Pons (tissue), 1 donor: ENCODE results near the gene VAV1.
"Not testable (repeated sequence)": the region's sequence is repeated elsewhere in the genome, so short reads cannot be mapped to it uniquely, and the experiment has no call there.

Experiments
- DNase-seq: peaks from one replicate; pipeline ENCODE4 v3.0.0-alpha.2; 2016; ENCODE audit warnings: low spot score

VAV1 gene

DNA sequence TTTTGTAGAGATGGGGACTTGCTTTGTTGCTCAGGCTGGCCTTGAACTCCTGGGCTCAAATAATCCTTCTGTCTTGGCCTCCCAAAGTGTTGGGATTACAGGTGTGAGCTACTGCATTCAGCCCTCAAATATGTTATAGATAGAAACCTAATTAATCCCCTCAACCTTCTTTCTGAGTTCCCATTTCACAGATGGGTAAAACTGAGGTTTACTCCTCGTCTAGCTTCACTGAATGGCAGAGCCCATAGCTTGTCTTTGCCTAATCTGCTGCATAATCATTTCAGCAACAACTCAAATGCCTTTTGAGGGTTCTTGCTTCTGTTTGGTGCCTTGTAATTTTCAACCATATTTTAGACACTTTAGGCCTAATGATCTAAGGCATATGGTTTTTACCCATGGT, 78.9 kb downstream of the VAV1 start:
- no peak for DNase-seq

- DNase-seq = no peak
These were observed 79.5 kb downstream of the VAV1 start for GRCh38 chr19:6852001-6852400.

- DNase-seq = no peak
These were observed 81.4 kb downstream of the VAV1 start for GRCh38 chr19:6853868-6854267.

DNA sequence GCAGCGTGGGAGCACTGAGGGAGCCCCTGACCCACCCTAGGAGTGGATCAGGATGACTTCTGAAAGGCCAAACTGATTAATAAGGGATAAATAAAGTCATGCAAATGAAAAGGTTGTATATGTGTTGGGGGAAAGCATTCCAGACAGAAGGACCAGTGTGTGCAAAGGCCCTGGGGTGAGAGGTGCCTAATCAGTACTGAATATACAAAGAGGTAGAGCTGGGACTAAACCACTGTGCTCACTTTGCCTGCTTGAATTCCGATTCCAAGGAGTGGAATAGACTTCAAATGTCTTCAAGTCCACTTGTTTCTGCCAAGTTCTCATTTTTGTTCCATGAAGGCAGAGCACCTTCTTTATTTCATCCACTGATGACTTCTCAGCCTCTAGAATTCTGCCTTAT, 82.2 kb downstream of the VAV1 start:
- no peak for DNase-seq

DNA sequence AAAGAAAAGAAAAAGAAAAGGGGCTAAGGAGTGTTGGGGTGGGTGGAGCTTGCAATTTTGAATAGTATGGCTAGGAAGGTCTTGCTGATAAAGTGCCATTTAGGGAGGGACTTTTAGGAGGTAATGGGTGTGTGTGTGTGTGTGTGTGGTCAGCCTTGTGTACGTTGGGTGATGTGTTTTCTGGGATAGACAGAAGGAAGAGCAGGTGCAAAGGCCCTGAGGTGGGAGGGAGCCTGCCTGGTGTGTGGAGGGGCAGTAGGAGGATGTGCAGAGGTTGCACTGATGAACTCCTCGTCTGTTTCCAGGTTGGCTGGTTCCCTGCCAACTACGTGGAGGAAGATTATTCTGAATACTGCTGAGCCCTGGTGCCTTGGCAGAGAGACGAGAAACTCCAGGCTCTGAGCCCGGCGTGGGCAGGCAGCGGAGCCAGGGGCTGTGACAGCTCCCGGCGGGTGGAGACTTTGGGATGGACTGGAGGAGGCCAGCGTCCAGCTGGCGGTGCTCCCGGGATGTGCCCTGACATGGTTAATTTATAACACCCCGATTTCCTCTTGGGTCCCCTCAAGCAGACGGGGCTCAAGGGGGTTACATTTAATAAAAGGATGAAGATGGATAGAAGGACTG, 84.4 kb downstream of the VAV1 start:
- peak; percentile 10 for DNase-seq

GRCh38 chr19:6861683-6862286, 89.3 kb downstream of the VAV1 start:
- no peak for DNase-seq

DNA sequence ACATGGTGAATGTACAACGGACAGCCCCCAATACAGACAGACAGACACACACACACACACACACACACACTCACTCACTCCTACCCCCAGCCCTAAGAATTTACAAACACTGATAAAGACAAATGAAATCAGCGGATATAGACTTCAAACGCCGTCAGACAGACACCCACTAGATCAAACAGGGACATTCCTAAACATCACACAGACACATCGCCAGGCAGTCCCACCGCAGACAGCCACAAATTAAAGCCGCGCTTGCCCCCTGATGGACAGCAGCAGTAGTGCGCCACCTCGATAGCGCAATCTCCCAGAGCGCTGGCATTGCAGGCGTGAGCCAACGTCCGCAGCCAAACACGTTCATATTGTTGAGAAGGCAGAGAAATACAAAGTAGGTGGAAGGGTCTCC, 90.2 kb downstream of the VAV1 start:
- peak; percentile 65 for DNase-seq

- DNase-seq = no peak
These were observed 91.9 kb downstream of the VAV1 start for GRCh38 chr19:6864325-6864940.

GRCh38 chr19:6865849-6866248, 93.3 kb downstream of the VAV1 start:
- no peak for DNase-seq

DNA sequence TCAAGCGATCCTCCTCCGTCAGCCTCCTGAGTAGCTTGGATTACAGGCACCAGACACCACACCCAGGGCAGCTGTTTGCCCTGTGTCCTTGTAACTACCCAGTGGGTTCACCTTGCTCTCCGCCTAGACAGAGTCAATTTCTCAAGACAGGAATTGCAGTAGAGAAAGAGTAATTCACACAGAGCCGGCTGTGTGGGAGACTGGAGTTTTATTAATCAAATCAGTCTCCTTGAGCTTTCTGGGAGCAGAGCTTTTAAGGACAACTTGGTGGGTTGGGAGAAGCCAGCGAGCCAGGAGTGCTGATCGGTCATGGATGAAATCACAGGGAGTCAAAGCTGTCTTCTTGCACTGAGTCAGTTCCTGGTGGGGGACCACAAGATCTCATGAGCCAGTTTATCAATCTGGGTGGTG, 94.2 kb downstream of the VAV1 start:
- DNase-seq = no peak

DNA sequence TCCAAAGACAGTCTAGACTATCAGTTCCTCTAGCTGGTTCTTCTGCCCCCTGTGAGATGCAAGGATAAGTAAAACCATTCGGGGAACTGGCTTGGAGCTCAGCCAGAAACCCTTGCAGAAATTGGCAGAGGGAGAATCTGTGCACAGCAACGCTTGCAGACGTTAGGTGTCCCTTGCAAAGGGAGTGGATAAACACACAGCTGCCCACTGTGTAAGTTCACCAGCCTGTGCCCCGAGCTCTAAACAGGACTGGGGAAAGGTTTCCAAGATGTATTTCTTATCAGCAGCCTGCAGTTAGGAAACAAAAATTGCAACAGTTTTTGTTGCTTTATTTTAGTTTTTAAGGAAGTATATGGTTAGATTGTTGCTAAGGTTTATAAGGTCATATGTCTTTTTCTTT, 95.8 kb downstream of the VAV1 start:
- DNase-seq = peak; percentile 66

DNA sequence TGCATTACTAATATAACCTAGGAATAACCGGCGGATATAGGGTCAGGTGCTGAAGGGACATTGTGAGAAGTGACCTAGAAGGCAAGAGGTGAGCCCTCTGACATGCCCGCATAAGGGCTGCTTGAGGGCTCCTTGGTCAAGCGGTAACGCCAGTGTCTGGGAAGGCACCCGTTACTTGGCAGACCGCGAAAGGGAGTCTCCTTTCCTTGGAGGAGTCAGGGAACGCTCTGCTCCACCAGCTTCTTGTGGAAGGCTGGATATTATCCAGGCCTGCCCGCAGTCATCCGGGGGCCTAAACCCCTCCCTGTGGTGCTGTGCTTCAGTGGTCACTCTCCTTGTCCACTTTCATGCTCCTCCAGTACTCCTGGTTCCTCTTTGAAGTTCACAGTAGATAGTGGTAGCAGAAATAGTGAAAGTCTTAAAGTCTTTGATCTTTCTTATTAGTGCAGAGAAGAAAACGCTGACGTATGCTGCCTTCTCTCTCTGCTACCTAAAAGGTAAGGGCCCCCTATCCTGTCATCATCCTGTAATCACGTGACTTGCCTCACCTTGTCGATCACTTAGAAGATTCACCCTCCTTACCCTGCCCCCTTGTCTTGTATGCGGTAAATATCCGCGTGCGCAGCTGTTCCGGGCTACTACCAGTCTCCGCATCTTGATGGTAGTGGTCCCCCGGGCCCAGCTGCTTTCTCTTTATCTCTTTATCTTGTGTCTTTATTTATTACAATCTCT, 96.8 kb downstream of the VAV1 start:
- not testable (repeated sequence) for DNase-seq

- no peak for DNase-seq
These were observed 101.4 kb downstream of the VAV1 start for GRCh38 chr19:6873708-6874431.

GRCh38 chr19:6875218-6875617, 102.7 kb downstream of the VAV1 start:
- DNase-seq = no peak

- DNase-seq = peak; percentile 13
These were observed 104.2 kb downstream of the VAV1 start for GRCh38 chr19:6876748-6877147.

- DNase-seq = no peak
These were observed 105.3 kb downstream of the VAV1 start for GRCh38 chr19:6877766-6878165.

DNA sequence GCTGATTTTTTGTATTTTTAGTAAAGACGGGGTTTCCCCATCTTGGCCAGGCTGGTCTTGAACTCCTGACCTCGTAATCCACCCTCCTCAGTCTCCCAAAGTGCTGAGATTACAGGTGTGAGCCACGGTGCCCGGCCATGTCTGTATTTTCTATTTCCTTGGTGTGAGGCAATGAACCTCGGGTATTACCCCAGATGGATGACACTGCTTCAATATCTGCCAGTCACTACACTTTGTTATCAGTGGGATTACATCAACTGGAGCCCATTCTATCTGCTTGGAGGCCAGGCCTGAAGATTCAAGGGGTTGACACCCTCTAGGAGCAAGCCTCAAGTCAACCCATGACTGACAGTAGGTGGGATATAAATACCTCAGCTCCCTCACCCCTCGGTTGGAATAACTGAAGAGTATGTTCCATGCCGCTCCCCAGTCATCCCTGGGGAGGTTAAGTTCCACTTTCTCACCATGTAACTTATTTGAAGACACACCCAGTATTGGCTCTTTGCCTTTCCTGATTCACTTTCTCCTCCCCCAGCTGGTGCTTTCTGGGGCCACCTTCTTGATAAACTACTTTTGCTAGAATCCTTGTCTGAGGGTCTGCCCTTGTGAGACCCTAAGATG, 113.9 kb downstream of the VAV1 start:
- DNase-seq = no peak

- DNase-seq = no peak
These were observed 114.8 kb downstream of the VAV1 start, which contains the start of gene ADGRE1 for GRCh38 chr19:6887316-6887715. TSS of gene ADGRE1 (plus strand) at chr19:6887579. CDS start at chr19:6887609, 30 bp downstream.

- no peak for DNase-seq
These were observed 116.5 kb downstream of the VAV1 start for GRCh38 chr19:6888967-6889366.

DNA sequence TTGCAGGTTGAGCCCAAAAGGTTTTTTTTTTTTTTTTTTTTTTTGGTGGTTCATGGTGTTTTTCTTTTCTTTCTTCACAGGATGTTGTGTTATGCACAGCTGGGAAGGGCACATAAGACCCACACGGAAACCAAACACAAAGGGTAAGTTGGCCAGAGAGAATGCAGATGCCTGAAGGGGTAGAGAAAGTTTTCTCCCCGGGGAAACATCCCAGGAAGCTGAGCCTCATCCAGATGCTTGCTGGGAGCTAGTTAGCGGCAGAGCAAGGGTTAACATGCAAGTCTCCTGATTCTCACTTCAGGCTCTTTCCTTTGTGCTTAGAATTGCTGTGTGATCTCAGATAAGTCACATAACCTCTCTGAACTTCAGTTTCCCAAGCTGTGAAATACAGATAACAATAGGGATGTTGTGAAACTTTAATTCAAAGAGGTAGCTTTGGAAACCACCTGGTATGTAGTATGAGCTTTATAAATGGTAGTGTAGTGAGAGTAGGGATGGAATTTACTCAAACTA, 117.9 kb downstream of the VAV1 start:
- no peak for DNase-seq

GRCh38 chr19:6890938-6891337, 118.4 kb downstream of the VAV1 start:
- DNase-seq = no peak
